LNCaP clone FGC (cell line): Measurements from ENCODE around the gene LILRB5.

Source experiments
- DNase-seq: peaks from one replicate; pipeline ENCODE4 v3.0.0-alpha.2; 2011; ENCODE audit warnings: low read depth
- H3K4me3 ChIP-seq: 2 replicates; pipeline ENCODE4 v1.5.1; 2011; ENCODE audit warnings: mild to moderate bottlenecking, low read depth, low read length, control low read depth
- TF ChIP-seq, protein P1 (sequence below): IDR thresholded peaks from 2 replicates; pipeline ENCODE4 v1.5.1; 2012; ENCODE audit warnings: mild to moderate bottlenecking; ENCODE audit not compliant: control insufficient read depth, insufficient read depth; ENCODE audit errors: extremely low read depth

Gene LILRB5

DNA sequence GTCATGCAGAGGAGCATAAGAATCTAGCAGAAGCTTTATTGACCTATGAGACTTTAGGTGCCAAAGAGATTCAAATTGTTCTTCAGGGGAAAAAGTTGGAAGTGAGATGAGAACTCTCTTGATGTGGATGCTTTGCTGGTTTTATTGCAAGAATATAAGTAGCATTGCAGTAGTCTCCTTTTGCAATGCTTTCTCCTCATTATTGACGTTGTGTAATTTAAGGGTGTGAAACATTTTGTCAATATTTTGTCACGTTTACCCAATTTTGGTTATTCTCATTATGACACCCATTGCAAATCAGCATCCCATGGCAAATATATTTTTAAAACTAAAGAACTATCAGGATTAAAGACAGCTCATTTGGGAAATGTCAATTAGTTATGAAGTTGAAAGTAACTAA is 11.9 kb upstream of the LILRB5 start:
- no peak for DNase-seq
- TF ChIP-seq, protein P1, sequence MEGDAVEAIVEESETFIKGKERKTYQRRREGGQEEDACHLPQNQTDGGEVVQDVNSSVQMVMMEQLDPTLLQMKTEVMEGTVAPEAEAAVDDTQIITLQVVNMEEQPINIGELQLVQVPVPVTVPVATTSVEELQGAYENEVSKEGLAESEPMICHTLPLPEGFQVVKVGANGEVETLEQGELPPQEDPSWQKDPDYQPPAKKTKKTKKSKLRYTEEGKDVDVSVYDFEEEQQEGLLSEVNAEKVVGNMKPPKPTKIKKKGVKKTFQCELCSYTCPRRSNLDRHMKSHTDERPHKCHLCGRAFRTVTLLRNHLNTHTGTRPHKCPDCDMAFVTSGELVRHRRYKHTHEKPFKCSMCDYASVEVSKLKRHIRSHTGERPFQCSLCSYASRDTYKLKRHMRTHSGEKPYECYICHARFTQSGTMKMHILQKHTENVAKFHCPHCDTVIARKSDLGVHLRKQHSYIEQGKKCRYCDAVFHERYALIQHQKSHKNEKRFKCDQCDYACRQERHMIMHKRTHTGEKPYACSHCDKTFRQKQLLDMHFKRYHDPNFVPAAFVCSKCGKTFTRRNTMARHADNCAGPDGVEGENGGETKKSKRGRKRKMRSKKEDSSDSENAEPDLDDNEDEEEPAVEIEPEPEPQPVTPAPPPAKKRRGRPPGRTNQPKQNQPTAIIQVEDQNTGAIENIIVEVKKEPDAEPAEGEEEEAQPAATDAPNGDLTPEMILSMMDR, result no peak
- no peak overlapping the region for H3K4me3 ChIP-seq

- TF ChIP-seq, protein P1, result peak; percentile 78
- DNase-seq, result peak; percentile 35
- H3K4me3 ChIP-seq, result no peak overlapping the region
Observed at GRCh38 chr19:54266133-54266532, 9.1 kb upstream of the LILRB5 start.

DNA sequence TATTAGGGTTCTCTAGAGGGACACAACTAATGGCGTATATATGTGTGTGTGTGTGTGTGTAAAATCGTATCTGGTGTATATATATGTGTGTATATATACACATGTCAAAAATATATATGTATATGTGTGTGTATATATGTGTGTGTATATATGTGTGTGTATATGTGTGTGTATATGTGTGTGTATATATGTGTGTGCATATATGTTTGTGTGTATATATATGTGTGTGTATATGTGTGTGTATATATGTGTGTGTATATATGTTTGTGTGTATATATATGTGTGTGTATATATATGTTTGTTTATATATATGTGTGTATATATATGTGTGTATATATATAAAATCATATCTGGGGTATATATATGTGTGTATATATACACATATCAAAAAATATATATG is 5.4 kb upstream of the LILRB5 start:
- no peak for DNase-seq
- no peak overlapping the region for H3K4me3 ChIP-seq
- TF ChIP-seq, protein P1, result no peak

- TF ChIP-seq, protein P1, result no peak
- no peak overlapping the region for H3K4me3 ChIP-seq
- no peak for DNase-seq
Observed at GRCh38 chr19:54262066-54262465, 5.0 kb upstream of the LILRB5 start.

- DNase-seq, result no peak
- H3K4me3 ChIP-seq, result no peak overlapping the region
- TF ChIP-seq, protein P1, result no peak
Observed at GRCh38 chr19:54256250-54257115, 590 bp downstream of the LILRB5 start.

DNA sequence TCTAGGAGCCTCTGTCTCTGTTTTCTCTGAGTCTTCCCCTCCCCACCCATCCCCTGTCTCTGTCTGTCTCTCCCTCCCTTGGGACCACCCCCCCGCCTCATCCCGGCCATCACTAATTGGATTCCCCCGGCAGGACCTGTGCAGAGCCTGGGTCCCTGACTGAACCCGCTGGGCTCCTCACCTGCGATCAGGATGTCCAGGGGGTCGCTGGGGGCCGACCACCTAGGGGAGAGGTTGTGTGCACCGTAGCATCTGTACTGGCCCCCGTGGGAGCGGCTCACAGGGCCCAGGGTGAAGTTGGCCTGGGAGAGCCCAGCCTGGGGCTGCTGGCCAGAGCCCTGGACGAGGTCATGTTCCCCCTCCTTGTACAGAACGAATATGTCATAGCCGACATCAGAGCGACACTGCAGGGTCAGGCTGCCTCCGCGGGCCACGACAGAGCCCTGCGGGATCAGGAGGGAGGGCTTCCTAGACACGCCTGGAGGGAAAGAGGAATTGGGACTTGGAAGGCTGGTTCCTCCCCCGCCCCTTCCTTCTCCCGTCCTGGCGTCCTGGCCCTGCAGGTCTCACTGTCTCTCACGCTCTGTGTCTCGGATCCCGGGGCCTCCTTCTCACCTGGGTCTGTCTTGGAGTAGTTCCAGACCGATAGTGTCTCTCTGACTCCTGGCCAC is 1.8 kb downstream of the LILRB5 start:
- TF ChIP-seq, protein P1, result no peak

More for the DNA sequence above, 1.8 kb downstream of the LILRB5 start:
- no peak for DNase-seq
- no peak overlapping the region for H3K4me3 ChIP-seq
